ENCODE measurements around the gene KLF5.
"Not testable (repeated sequence)": the region's sequence is repeated elsewhere in the genome, so short reads cannot be mapped to it uniquely, and the experiment has no call there.

The KLF5 gene

GRCh38 chr13:73090116-73090822, 31.5 kb downstream of the KLF5 start:
- DNase-seq, result no peak

GRCh38 chr13:73090823-73091187, 32.0 kb downstream of the KLF5 start:
- DNase-seq, result no peak

GRCh38 chr13:73092829-73093228, 34.0 kb downstream of the KLF5 start:
- no peak for DNase-seq

- no peak for DNase-seq
Observed at GRCh38 chr13:73096173-73096572, 37.4 kb downstream of the KLF5 start.

GRCh38 chr13:73096638-73097037, 37.8 kb downstream of the KLF5 start:
- DNase-seq, result no peak

- DNase-seq, result not testable (repeated sequence)
Observed at GRCh38 chr13:73100781-73101180, 42.0 kb downstream of the KLF5 start.

GRCh38 chr13:73101351-73102007, 42.7 kb downstream of the KLF5 start:
- DNase-seq, result no peak

GRCh38 chr13:73103238-73103637, 44.4 kb downstream of the KLF5 start:
- DNase-seq, result no peak

- DNase-seq, result no peak
Observed at GRCh38 chr13:73106513-73107178, 47.8 kb downstream of the KLF5 start.

GRCh38 chr13:73107481-73107880, 48.7 kb downstream of the KLF5 start:
- no peak for DNase-seq

- no peak for DNase-seq
Observed at GRCh38 chr13:73107970-73108369, 49.2 kb downstream of the KLF5 start.

- DNase-seq, result no peak
Observed at GRCh38 chr13:73109288-73109899, 50.6 kb downstream of the KLF5 start.

GRCh38 chr13:73109969-73110368, 51.2 kb downstream of the KLF5 start:
- no peak for DNase-seq

- DNase-seq, result no peak
Observed at GRCh38 chr13:73110814-73111213, 52.0 kb downstream of the KLF5 start.

GRCh38 chr13:73111331-73111730, 52.5 kb downstream of the KLF5 start:
- DNase-seq, result no peak

- no peak for DNase-seq
Observed at GRCh38 chr13:73119612-73120011, 60.8 kb downstream of the KLF5 start.
